GM04503 (cell line): ENCODE results near the gene PAPSS1.
A peak's percentile ranks its signal among the peaks of the same experiment; 100 is the strongest.
"Not testable (repeated sequence)": the region's sequence is repeated elsewhere in the genome, so short reads cannot be mapped to it uniquely, and the experiment has no call there.

Experiments used
- DNase-seq: peaks from one replicate; pipeline ENCODE4 v3.0.0-alpha.2; 2012; ENCODE audit warnings: low read depth

PAPSS1 gene

GRCh38 chr4:107689912-107690587, 30.0 kb downstream of the PAPSS1 start:
- DNase-seq, result peak; percentile 58

GRCh38 chr4:107688421-107688820, 31.6 kb downstream of the PAPSS1 start:
- DNase-seq, result no peak

GRCh38 chr4:107685740-107686139, 34.3 kb downstream of the PAPSS1 start:
- no peak for DNase-seq

- DNase-seq, result no peak
These were observed 36.2 kb downstream of the PAPSS1 start for GRCh38 chr4:107683873-107684272.

DNA sequence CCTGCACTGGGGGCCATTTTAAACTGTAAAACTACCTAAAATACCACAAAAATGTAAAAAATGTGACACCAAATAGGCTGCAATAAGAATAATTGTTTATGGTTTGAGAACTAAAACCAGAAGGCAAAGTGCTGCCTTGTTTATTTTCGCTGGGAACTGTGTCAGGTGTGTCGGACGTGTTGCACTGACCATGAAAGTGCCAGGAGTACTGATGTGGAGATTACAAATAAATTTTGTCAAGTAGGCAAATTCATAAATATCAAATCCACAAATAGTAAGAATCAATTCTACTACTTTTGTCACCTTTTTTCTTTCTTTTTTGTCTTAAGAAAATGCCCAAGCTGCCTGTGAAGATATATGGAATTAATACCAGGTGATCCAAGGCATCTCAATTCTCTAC, 37.7 kb downstream of the PAPSS1 start:
- no peak for DNase-seq

DNA sequence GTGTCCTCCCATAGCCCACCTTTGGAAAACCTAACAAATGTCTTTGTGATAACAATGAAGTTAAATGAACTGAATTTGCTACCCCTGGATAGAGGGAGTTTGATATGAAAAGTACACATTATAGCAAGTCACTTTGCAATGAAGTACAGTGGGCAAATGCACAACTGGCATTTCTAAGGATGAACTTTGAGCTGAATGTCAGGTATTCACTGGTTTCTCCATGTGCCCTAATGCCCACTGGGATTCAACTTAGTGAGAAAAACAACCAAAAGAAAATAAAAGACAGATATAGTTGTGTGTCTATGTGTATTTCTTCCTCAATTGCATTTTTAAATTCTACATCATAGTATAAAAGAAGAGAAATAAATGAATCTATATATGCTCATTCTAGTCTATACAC, 51.0 kb downstream of the PAPSS1 start:
- no peak for DNase-seq

GRCh38 chr4:107666134-107666533, 53.9 kb downstream of the PAPSS1 start:
- no peak for DNase-seq

- DNase-seq, result peak; percentile 29
These were observed 55.0 kb downstream of the PAPSS1 start for GRCh38 chr4:107665001-107665400.

DNA sequence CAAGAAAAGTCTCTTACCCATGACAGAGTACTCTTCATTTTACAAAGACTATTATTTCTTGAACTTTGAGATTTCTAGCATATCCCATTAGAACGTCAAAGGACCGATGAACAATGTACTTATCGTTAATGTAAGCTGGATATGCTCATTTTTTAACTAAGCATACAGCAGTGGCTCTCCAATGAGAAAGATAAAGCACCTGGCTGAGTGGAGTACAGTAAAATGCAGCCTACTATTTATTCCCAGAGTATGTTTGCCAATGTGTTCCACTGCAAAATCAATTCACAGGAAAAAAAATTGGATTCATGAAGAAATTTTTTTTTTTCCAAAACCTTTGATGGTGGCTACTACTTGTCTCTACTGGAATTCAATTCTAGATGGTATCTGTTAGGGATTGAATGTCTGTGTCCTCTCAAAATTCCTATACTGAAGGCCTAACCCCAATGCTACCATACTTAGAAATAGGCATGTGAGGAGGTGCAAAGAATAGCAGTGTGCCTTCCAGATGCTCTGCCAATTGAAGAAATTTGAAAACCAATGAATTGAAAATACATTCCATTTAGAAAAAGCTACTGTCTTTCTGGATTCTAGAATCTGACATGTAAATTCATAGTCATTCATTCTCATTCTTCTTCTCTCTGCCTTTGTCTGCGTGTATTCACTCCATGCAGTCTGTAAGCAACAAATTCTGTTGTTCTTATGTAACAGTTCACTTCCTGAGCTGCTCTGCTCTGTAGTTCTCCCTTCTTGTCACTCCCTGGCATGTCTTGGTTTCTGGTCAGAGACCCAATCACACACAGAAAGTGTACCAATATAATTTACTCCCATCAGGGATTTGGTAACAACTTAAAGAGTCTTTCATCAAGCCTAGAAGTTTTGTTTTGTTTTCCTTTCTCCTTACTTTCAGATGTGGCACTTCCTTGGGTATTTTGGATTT, 61.4 kb downstream of the PAPSS1 start:
- no peak for DNase-seq

DNA sequence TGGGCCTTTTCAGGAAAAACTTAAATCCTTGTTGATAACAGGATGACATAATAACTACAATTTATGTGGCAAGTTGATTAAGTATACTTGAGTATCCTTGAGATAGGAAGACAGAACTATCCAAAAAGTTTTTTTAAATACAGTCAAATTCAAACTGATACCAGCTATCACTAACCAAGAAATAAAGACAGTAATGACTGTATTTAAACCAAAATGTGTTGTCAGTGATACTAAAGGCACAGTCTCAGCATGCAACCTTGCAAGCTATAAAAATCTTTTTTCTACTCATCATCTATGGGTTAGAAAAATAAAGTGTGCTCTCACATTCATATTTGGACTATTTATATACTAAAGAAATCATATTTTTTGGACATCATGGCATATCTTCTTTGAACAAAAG, 64.7 kb downstream of the PAPSS1 start:
- no peak for DNase-seq

DNA sequence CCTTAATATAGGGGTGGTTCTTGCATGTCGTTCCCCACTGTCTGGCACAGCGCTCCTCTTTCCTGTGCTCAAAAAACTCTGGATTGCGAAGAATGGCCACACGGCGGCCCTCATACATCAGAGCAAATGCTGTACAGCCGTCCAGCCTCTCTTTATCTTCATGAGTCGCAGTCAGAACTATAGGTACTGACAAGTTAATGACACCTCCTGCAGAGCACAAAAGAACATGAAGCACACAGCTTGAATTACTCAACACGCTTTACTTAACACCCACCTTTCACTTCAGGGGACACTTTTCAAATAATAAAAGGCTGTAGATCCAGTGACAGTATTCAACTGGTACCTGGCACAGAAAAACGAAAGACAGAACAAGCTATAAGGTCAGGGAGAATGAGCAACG, 65.3 kb downstream of the PAPSS1 start:
- no peak for DNase-seq

DNA sequence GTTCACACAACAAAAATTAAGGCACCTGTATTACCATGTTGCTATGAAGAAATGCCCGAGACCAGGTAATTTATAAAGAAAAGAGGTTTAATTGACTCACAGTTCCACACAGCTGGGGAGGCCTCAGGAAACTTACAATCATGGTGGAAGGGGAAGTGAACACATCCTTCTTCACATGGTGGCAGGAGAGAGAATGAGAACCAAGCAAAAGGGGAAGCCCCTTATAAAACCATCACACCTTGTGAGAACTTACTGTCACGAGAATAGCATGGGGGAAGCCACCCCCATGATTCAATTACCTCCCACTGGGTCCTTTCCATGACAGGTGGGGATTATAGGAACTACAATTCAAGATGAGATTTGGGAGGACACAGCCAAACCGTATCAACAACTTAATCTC, 68.6 kb downstream of the PAPSS1 start:
- not testable (repeated sequence) for DNase-seq

- no peak for DNase-seq
These were observed 69.8 kb downstream of the PAPSS1 start for GRCh38 chr4:107650251-107650650.

DNA sequence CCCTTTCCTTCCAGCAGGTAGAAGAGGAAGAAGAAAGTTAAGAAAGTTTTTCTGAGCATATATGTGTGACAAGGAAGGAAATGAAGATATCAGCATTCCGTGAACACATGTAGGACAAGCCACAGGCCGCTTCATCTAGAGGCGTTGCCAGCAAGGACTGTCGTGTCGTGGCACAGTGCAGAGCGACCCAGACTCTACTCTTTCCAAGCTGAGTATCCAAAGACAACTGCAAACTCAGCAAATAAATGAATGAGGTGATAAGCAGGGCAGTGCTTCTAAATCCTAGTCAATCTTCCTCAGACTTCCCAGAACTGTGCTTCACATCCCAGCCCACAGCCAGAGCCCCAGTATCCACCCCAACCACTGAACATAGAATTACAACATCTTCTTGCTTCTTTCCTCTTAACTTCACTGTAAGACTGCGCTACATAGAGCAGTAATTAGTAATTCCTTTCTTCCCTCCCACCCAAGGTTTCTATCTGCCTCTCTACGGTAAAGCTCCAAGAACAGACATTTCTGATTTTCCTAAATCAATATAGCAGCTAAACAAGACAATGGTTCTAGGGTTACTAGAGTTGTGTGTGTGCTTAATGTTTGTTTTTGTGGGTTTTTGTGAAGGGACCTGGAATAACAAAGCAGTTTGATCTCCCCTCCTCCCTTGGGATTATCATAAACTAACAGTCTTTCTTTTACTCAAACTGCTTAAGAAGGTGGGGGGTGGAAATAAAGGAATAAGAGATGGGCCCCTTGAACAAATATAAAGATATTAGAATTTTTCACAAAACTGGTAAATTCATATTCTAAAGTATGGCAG, 71.6 kb downstream of the PAPSS1 start:
- no peak for DNase-seq

- no peak for DNase-seq
These were observed 72.4 kb downstream of the PAPSS1 start for GRCh38 chr4:107647591-107647990.

GRCh38 chr4:107645604-107646003, 74.4 kb downstream of the PAPSS1 start:
- no peak for DNase-seq

DNA sequence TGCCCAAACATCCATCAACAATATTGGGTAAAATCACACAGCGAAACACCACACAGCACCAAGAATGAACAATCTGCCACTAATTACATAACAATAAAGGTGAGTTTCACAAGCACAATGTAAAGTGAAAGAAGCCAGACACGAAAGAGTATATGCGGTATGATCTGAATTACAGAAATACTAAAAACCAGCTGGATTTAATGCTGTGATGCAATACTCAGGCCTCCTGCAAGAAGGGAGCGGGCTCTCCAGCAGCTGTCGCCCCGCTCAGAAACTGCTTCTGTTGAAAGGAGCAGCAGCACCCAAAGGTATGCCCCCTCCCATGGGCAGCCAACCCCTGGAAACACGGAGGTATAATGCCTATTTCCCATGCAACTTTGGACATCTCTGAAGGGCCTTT, 77.0 kb downstream of the PAPSS1 start:
- DNase-seq, result no peak

GRCh38 chr4:107640878-107641277, 79.2 kb downstream of the PAPSS1 start:
- no peak for DNase-seq

- no peak for DNase-seq
These were observed 79.8 kb downstream of the PAPSS1 start for GRCh38 chr4:107640197-107640596.

GRCh38 chr4:107635735-107636134, 84.3 kb downstream of the PAPSS1 start:
- no peak for DNase-seq

DNA sequence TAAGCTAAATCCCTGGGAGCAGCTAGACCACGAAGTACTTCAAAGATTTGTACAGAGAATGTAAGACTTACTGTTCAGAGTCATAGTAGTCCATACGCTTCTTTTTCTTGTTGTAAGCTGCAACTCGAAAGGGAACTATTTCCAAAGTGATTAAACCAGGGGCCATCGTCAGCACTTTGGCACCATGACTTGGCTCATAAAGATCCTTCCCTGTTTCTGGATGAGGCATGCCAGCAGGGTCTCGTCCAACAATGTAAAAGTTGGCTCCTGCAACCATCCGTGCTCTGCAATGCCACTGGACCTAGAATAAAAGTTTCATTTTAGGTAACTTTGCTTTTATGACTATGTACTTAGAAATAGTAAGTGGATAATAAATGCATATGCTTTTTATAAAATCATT, 88.5 kb downstream of the PAPSS1 start:
- DNase-seq, result no peak

DNA sequence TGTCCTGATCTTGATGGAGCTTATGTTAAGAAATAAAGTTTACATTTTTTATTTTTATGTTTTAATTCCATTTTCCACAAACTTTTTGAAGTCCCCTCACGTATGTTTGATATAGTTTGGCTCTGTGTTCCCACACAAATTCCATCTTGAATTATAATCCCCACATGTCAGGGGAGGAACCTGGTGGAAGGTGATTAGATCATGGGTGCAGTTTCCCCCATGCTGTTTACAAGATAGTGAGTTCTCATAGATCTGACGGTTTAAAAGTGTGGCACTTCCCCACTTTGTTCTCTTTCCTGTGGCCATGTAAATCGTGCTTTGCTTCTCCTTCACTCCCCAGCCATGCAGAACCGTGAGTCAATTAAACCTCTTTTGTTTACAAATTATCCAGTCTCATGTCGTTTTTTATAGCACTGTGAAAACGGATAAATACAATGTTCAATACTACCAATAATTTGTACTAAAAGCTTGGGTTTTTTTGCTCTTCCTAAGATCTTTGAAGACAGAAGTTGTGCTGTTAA, 89.8 kb downstream of the PAPSS1 start:
- no peak for DNase-seq
